HG03135 (cell line): ENCODE results near the gene STXBP3.
"Not testable (repeated sequence)": the region's sequence is repeated elsewhere in the genome, so short reads cannot be mapped to it uniquely, and the experiment has no call there.

Source experiments
- ATAC-seq: cut with Tn5 transposase; IDR thresholded peaks from one replicate; pipeline ENCODE4 v1.9.1; 2021; ENCODE audit warnings: mild to moderate bottlenecking, moderate library complexity; ENCODE audit not compliant: unreplicated experiment

STXBP3 gene

DNA sequence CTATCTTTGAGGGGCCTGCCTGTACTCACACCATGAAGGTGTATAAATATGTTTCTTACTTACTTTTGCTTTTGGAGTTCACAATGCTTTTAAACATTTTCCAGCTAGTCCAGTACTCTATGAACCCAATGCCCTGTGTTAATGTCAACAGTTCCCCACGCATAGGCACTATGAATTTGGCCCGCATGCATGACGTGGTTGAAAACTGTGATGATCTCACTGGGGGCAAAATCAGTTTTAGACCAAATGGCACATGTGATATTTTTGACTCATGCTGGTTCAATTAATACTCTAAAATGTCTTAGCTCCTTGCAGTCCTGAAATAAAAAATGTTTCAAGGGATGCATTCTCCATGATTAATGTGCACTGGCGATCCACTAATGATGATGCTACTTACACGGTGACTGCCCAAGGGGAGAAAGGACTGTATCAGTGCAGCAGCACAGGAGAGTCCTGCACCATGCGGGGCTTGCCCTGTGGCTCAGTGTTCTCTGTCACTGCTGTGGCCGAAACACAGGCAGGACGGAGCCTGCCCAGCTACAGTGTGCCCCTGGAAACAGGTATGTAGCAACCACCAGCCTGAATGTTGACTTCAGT lies 18.0 kb upstream of the STXBP3 start:
- no peak for ATAC-seq

GRCh38 chr1:108729481-108729880 lies 17.0 kb upstream of the STXBP3 start:
- ATAC-seq = no peak

DNA sequence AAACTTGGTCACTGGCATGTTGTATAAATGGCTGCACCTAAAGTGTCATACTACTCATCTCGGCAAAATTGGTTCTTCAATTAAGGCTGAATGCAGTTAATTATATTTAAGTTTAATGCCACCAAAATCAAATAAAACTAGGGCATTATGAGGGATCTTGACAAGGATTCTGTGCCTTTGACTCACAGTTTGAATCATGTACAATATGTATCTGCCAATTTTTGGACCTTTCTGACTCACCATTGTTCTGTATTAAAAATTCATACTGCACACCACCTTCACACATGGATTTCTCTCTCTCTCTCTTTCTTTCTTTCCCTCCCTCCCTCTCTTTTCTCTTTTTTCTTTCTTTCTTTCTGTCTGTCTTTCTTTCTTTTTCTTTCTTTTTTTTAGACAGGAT lies 14.1 kb upstream of the STXBP3 start:
- no peak for ATAC-seq

- no peak for ATAC-seq
These were observed 12.2 kb upstream of the STXBP3 start for GRCh38 chr1:108734171-108734865.

DNA sequence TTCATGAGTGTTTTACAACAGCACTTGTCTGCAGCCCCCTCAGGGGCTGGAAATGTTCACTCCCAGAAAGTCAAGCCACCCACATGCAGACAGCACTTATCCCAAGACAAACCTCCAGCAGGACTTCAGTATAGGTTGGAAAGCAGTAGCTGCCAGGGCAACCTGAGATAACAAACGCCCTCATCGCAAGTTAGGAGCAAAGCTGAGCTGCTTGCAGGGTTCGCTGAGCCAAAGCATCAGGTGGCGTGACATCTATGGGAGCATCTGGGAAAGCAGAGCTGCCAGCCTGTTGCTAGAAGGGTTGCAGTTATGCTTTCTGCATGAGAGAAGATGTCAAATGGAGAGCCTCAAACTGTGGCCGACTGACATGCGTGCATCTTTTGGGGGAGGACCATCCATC lies 4.2 kb upstream of the STXBP3 start:
- no peak for ATAC-seq

DNA sequence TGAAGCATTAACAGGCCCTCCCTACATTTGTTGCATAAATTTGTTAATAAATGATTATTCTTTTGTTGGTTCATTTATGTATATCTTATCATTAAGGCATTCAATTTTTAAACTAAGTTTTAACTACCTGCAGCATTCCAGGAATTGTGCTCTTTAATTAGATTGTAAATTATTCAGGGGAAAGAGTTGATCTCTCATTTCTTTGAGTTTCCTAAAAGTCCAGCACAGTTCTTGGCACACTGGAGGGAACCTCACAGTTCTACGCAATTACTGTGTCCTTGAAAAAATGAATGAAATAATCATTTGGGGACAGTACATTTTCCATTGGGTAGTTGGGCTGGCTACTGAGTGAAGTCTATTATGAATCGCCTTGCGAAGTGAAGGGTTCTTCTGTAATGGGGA lies 493 bp upstream of the STXBP3 start:
- ATAC-seq = no peak

GRCh38 chr1:108747171-108747850 lies 837 bp downstream of the STXBP3 start:
- ATAC-seq = peak; percentile 11

GRCh38 chr1:108747898-108748297 lies 1.4 kb downstream of the STXBP3 start:
- no peak for ATAC-seq

- ATAC-seq = no peak
These were observed 2.6 kb downstream of the STXBP3 start for GRCh38 chr1:108749081-108749480.

GRCh38 chr1:108750476-108751181 lies 4.2 kb downstream of the STXBP3 start:
- ATAC-seq = no peak

- ATAC-seq = no peak
These were observed 6.9 kb downstream of the STXBP3 start for GRCh38 chr1:108753363-108753762.

DNA sequence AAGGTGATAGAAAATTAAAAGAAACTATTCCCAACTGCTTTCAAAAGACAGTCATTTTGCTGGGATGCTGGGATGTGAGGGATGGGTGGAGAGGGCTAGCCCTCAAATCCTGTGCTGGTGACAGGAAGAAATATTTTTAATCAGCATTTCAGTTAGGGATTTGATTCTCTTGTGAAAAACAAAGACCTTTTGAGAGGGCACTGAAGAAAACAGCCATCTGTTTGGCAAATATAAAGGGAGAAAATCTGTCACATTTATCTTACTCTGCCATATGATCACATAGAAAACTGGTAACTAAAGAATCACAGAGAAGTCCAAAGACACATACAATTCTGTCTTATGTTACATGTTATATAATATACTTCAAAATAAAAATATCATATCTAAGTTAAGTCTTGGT lies 12.3 kb downstream of the STXBP3 start:
- ATAC-seq = no peak

DNA sequence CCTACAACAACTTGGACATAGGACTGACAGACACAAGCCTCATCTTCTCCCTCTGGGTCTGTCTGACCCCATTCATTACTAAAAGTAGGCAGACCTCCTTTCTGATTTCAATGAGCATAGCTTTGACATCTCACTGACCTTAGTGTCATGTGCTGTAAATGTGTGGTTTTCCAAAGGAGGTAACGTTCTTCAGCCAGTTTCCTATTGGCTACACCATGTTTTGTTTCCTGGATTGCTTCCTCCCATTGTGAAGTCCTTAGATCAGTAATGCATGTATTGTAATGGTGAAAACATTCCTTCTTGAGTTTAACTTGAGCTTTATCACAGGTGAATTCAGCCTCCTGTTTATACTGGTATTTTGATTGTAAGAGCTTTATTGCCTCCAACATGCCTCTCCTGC lies 20.6 kb downstream of the STXBP3 start:
- ATAC-seq = no peak

DNA sequence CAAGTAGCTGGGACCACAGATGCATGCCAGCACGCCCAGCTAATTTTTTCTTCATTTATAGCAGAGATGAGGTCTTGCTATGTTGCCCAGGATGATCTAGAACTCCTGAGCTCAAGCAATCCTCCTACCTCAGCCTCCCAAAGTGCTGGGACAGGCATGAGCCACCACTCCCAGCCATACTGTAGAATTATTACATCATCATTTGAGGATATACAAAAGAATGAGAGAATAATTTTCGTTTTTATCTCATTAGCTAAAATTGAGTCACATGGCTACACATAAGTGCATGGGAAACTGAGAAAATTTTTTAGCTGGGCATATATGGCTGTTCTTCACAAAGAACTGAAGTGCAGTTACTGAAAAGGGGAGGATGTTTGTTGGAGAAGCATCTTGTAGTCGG lies 21.2 kb downstream of the STXBP3 start:
- no peak for ATAC-seq

DNA sequence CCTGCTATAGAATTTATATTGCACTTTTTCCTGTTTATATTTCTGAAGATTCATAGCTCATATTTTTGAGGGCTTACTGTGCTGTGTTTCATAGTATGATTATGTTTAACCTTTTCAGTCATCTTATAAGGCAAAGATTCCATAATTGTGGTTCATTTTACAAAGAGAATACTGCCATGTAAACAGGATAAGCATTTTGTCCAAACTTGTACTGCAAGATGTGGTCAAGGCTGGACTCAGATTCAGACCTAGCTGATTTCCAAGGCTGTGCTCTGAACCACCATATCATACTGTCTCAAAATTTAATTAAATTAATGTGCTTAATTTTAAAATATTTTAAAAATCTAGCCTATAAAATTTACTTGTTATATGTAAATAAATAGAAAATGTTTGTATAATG lies 31.4 kb downstream of the STXBP3 start:
- no peak for ATAC-seq

- no peak for ATAC-seq
These were observed 33.0 kb downstream of the STXBP3 start for GRCh38 chr1:108779455-108779854.

GRCh38 chr1:108780937-108781574 lies 34.6 kb downstream of the STXBP3 start:
- no peak for ATAC-seq

GRCh38 chr1:108781575-108781944 lies 35.1 kb downstream of the STXBP3 start:
- ATAC-seq = not testable (repeated sequence)

- no peak for ATAC-seq
These were observed 38.8 kb downstream of the STXBP3 start for GRCh38 chr1:108785264-108785663.

DNA sequence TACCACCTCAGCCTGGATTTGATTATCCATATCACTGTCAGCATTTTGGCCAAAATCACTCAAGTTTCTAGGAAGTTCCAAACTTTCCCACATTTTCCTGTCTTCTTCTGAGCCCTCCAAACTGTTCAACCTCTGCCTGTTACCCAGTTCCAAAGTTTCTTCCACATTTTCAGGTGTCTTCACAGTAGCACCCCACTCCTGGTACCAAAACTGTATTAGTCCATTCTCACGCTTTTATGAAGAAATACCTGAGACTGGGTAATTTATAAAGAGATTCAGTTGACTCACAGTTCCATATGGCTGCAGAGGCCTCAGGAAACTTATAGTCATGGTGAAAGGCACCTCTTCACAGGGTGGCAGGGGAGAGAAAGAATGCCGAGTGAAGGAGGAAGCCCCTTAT lies 39.4 kb downstream of the STXBP3 start:
- no peak for ATAC-seq

DNA sequence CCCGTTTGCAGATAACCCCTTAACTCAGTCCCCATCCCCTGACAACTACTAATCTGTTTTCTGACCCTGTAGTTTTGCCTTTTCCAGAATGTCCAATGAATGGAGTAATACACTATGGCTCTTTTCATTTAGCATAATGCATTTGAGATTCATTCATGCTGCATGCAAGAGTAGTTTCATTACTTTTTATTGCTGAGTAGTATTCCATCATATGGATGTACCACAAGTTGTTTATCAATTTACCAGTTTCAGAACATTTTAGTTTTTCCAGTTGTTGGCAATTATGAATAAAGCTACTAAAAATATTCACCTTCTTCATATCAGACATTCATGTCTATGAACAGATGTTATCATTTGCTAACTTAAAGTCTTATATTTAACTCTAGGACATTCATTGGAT lies 45.3 kb downstream of the STXBP3 start:
- no peak for ATAC-seq
